Measurements from ENCODE around the gene TRAP1. TPM values are rescaled to one million over a fixed set of nuclear protein-coding genes. Genes with fewer than 3 reads are reported as not detected.

TRAP1 gene
- total and polyA plus RNA-seq, 4 donors, result 78.3 to 148 (median 112) TPM

- H3K9ac ChIP-seq (ENCODE audit: low read depth in 1 of 2, low read length in 2 of 2), result no peak overlapping the region
- no peak overlapping the region for H3K27ac ChIP-seq (ENCODE audit: low read depth in 1 of 2, low read length in 2 of 2)
- H3K4me1 ChIP-seq (ENCODE audit: control insufficient read depth in 4 of 4, insufficient read depth in 4 of 4, low read length in 3 of 4), result peaks cover 0 to 5% (median 0%) of the 10 kb centered on the region in 4 donors
- H3K9me3 ChIP-seq (ENCODE audit: control insufficient read depth in 4 of 4, low read length in 3 of 4), result no peaks in the 10 kb centered on the region
- no peak for DNase-seq (ENCODE audit: low spot score)
- WGBS, result 99% methylated on average over 7 of the region's 7 CpGs
- no peaks in the 10 kb centered on the region for H3K27me3 ChIP-seq (ENCODE audit: control insufficient read depth in 4 of 4, insufficient read depth in 4 of 4, low read length in 3 of 4)
- no peak overlapping the region for H3K4me3 ChIP-seq (ENCODE audit: low read depth in 1 of 3, low read length in 3 of 3)
- H3K36me3 ChIP-seq (ENCODE audit: control insufficient read depth in 4 of 4, insufficient read depth in 3 of 4, low read depth in 1 of 4, low read length in 3 of 4), result peaks cover 7 to 82% (median 63%) of the 10 kb centered on the region in 4 donors
- TF ChIP-seq NR2F2 (IDR thresholded peaks at IDR 0.05) (no peak), GABPA (IDR thresholded peaks at IDR 0.05 in 1 of 2, conservative IDR thresholded peaks at IDR 0.05 in 1 of 2) (no peak), FOXA2 (IDR thresholded peaks at IDR 0.05) (no peak), FOXA1 (IDR thresholded peaks at IDR 0.05) (no peak), YY1 (IDR thresholded peaks at IDR 0.05) (no peak), CTCF (IDR thresholded peaks at IDR 0.05; ENCODE audit: low read depth, low read length, missing input control) (no peak)
Observed at GRCh38 chr16:3744018-3744417, 26.7 kb upstream of the TRAP1 start.

GRCh38 chr16:3740934-3741333 lies 23.6 kb upstream of the TRAP1 start:
- no peak for TF ChIP-seq ATF3 (IDR thresholded peaks at IDR 0.05)
- no peak for TF ChIP-seq HNF4G (IDR thresholded peaks at IDR 0.05)
- no peak for TF ChIP-seq SP1 (IDR thresholded peaks at IDR 0.05)
- TF ChIP-seq FOXA2 (IDR thresholded peaks at IDR 0.05), result no peak
- TF ChIP-seq CTCF (IDR thresholded peaks at IDR 0.05; ENCODE audit: low read depth, low read length, missing input control), result no peak
- no peak for TF ChIP-seq RAD21 (IDR thresholded peaks at IDR 0.05)
- TF ChIP-seq NR2F2 (IDR thresholded peaks at IDR 0.05), result no peak
- no peak for TF ChIP-seq RXRA (IDR thresholded peaks at IDR 0.05)
- no peaks in the 10 kb centered on the region for H3K9me3 ChIP-seq (ENCODE audit: control insufficient read depth in 4 of 4, low read length in 3 of 4)
- H3K4me3 ChIP-seq (ENCODE audit: low read depth in 1 of 3, low read length in 3 of 3), result no peak overlapping the region
- H3K27me3 ChIP-seq (ENCODE audit: control insufficient read depth in 4 of 4, insufficient read depth in 4 of 4, low read length in 3 of 4), result no peaks in the 10 kb centered on the region
- peaks cover 9 to 83% (median 71%) of the 10 kb centered on the region in 4 donors for H3K36me3 ChIP-seq (ENCODE audit: control insufficient read depth in 4 of 4, insufficient read depth in 3 of 4, low read depth in 1 of 4, low read length in 3 of 4)
- peaks cover 0 to 5% (median 0%) of the 10 kb centered on the region in 4 donors for H3K4me1 ChIP-seq (ENCODE audit: control insufficient read depth in 4 of 4, insufficient read depth in 4 of 4, low read length in 3 of 4)
- no peak for DNase-seq (ENCODE audit: low spot score)
- no peak overlapping the region for H3K27ac ChIP-seq (ENCODE audit: low read depth in 1 of 2, low read length in 2 of 2)
- H3K9ac ChIP-seq (ENCODE audit: low read depth in 1 of 2, low read length in 2 of 2), result no peak overlapping the region
- 97% methylated on average over 16 of the region's 16 CpGs for WGBS

- no peaks in the 10 kb centered on the region for H3K27me3 ChIP-seq (ENCODE audit: control insufficient read depth in 4 of 4, insufficient read depth in 4 of 4, low read length in 3 of 4)
- H3K4me3 ChIP-seq (ENCODE audit: low read depth in 1 of 3, low read length in 3 of 3), result no peak overlapping the region
- no peak overlapping the region for H3K27ac ChIP-seq (ENCODE audit: low read depth in 1 of 2, low read length in 2 of 2)
- H3K9ac ChIP-seq (ENCODE audit: low read depth in 1 of 2, low read length in 2 of 2), result no peak overlapping the region
- H3K4me1 ChIP-seq (ENCODE audit: control insufficient read depth in 4 of 4, insufficient read depth in 4 of 4, low read length in 3 of 4), result peaks cover 0 to 5% (median 0%) of the 10 kb centered on the region in 4 donors
- TF ChIP-seq EGR1 (IDR thresholded peaks at IDR 0.05; ENCODE audit: low read depth in 2 of 2) (no peak), GABPA (IDR thresholded peaks at IDR 0.05 in 1 of 2, conservative IDR thresholded peaks at IDR 0.05 in 1 of 2) (no peak), HNF4A (conservative IDR thresholded peaks at IDR 0.05) (no peak), FOXA2 (IDR thresholded peaks at IDR 0.05) (no peak), TAF1 (conservative IDR thresholded peaks at IDR 0.05) (no peak), SP1 (IDR thresholded peaks at IDR 0.05) (no peak), HNF4G (IDR thresholded peaks at IDR 0.05) (no peak), MAX (IDR thresholded peaks at IDR 0.05) (no peak), ZBTB33 (IDR thresholded peaks at IDR 0.05) (no peak), REST (IDR thresholded peaks at IDR 0.05) (no peak)
- 95% methylated on average over 14 of the region's 14 CpGs for WGBS
- H3K9me3 ChIP-seq (ENCODE audit: control insufficient read depth in 4 of 4, low read length in 3 of 4), result no peaks in the 10 kb centered on the region
- H3K36me3 ChIP-seq (ENCODE audit: control insufficient read depth in 4 of 4, insufficient read depth in 3 of 4, low read depth in 1 of 4, low read length in 3 of 4), result peaks cover 11 to 84% (median 70%) of the 10 kb centered on the region in 4 donors
- no peak for DNase-seq (ENCODE audit: low spot score)
Observed at GRCh38 chr16:3740186-3740585, 22.9 kb upstream of the TRAP1 start.

Measured in liver (tissue), 9 donors.